Tibial nerve (tissue), 4 donors: ENCODE measurements around the gene DMXL2. TPM values are rescaled to one million over a fixed set of nuclear protein-coding genes. Genes with fewer than 3 reads are reported as not detected.

Experiments
- DNase-seq, 2 donors: peaks; one replicate each; pipeline ENCODE4 v3.0.0-alpha.2; 2019; ENCODE audit warnings: low spot score in 2 of 2
- H3K27ac ChIP-seq, 4 donors: fragments of 200-600 bp; sonication (generic) in 3 of 4; one replicate each; pipeline ENCODE4 v1.5.1; 2017 to 2019; ENCODE audit warnings: mild to moderate bottlenecking in 1 of 4
- H3K27me3 ChIP-seq, 2 donors: fragments of 200-600 bp; sonication (generic) in 1 of 2; one replicate each; pipeline versions ENCODE4 v1.5.1 to v1.6.0; 2017 to 2019
- H3K36me3 ChIP-seq, 3 donors: fragments of 200-600 bp; sonication (generic); one replicate each; pipeline ENCODE4 v1.5.1; 2018 to 2019
- H3K4me1 ChIP-seq, 4 donors: fragments of 200-600 bp; sonication (generic) in 3 of 4; one replicate each; pipeline ENCODE4 v1.5.1; 2017 to 2019
- H3K4me3 ChIP-seq, 4 donors: fragments of 200-600 bp; sonication (generic) in 3 of 4; one replicate each; pipeline ENCODE4 v1.5.1; 2017 to 2019; ENCODE audit warnings: mild to moderate bottlenecking in 1 of 4, moderate library complexity in 1 of 4
- H3K9me3 ChIP-seq, 4 donors: fragments of 200-600 bp; sonication (generic) in 3 of 4; one replicate each; pipeline ENCODE4 v1.5.1; 2017 to 2019
- EP300 ChIP-seq, 2 donors: sonication (generic); formaldehyde crosslinking; IDR thresholded peaks; one replicate each; pipeline ENCODE4 v1.6.1; 2017; ENCODE audit warnings: antibody characterized with exemption in 2 of 2, mild to moderate bottlenecking in 1 of 2
- POLR2A ChIP-seq, 2 donors: fragments of 450-650 bp; IDR thresholded peaks; one replicate each; pipeline ENCODE4 v1.6.1; 2017; ENCODE audit warnings: antibody characterized with exemption in 2 of 2, mild to moderate bottlenecking in 2 of 2, moderate library complexity in 2 of 2
- WGBS, 2 donors: methylation state at CpG; one replicate each; pipeline ENCODE4 v1.1.5; 2018; 5-methylcytosine and 5-hydroxymethylcytosine counted together
- total RNA-seq, 4 donors: library from RNA; depleted of rRNA; stranded (reverse); fragments of >200 nt; gene quantifications; one replicate each; pipeline ENCODE4 v1.1.0, GENCODE V29; 2016
- TF ChIP-seq, protein P1 (sequence below), 5 experiments: fragments of 200-600 bp in 3 of 5; fragments of 450-650 bp in 2 of 5; sonication (generic) in 3 of 5; IDR thresholded peaks; one replicate each; pipeline ENCODE4 v1.5.1; 2016 to 2019; ENCODE audit warnings: antibody characterized with exemption in 5 of 5, mild to moderate bottlenecking in 3 of 5, moderate library complexity in 2 of 5

Gene DMXL2
- total RNA-seq, 4 donors from 2014 or later = 43.7 to 49.6 (median 47.0) TPM

DNA sequence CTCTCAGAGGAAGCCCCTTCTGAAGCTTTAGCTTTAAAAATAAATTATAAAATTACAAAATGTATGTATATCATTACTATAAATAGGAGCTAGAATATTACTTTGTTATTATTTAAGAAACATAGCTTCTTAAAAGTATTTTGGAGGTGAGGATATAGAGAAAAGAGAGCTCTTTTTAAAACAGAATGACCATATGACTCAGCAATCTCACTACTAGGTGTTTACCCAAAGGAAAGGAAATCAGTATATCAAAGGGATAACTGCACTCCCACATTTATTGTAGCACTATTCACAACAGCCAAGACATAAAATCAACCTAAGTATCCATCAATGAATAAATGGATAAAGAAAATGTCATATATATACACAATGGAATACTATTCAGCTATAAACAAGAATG, 119.6 kb downstream of the DMXL2 start:
- no peaks in the 10 kb centered on the region for H3K4me1 ChIP-seq
- DNase-seq = no peak
- no peak for TF ChIP-seq POLR2A (IDR thresholded peaks at IDR 0.05)
- TF ChIP-seq, protein P1, sequence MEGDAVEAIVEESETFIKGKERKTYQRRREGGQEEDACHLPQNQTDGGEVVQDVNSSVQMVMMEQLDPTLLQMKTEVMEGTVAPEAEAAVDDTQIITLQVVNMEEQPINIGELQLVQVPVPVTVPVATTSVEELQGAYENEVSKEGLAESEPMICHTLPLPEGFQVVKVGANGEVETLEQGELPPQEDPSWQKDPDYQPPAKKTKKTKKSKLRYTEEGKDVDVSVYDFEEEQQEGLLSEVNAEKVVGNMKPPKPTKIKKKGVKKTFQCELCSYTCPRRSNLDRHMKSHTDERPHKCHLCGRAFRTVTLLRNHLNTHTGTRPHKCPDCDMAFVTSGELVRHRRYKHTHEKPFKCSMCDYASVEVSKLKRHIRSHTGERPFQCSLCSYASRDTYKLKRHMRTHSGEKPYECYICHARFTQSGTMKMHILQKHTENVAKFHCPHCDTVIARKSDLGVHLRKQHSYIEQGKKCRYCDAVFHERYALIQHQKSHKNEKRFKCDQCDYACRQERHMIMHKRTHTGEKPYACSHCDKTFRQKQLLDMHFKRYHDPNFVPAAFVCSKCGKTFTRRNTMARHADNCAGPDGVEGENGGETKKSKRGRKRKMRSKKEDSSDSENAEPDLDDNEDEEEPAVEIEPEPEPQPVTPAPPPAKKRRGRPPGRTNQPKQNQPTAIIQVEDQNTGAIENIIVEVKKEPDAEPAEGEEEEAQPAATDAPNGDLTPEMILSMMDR (IDR thresholded peaks at IDR 0.05) = no peak
- H3K9me3 ChIP-seq = no peaks in the 10 kb centered on the region
- H3K36me3 ChIP-seq = peaks cover 0 to 56% (median 0%) of the 10 kb centered on the region in 3 donors
- H3K27me3 ChIP-seq = no peaks in the 10 kb centered on the region
- no peak overlapping the region for H3K4me3 ChIP-seq
- H3K27ac ChIP-seq = no peak overlapping the region

- Histone ChIP-seq H3K4me3 (no peak overlapping the region), H3K36me3 (peaks cover 0 to 43% (median 0%) of the 10 kb centered on the region in 3 donors), H3K27me3 (no peaks in the 10 kb centered on the region), H3K27ac (no peak overlapping the region), H3K4me1 (no peaks in the 10 kb centered on the region), H3K9me3 (no peaks in the 10 kb centered on the region)
- TF ChIP-seq EP300 (IDR thresholded peaks at IDR 0.05) (no peak), POLR2A (IDR thresholded peaks at IDR 0.05) (no peak)
- TF ChIP-seq, protein P1 (IDR thresholded peaks at IDR 0.05) = peak in 2 of 5 experiments; percentile 29 to 31
- 78 to 80% methylated on average over 5 of the region's 5 CpGs for WGBS, 2 donors
- no peak for DNase-seq
Measured at GRCh38 chr15:51499379-51499976, 123.1 kb downstream of the DMXL2 start.

DNA sequence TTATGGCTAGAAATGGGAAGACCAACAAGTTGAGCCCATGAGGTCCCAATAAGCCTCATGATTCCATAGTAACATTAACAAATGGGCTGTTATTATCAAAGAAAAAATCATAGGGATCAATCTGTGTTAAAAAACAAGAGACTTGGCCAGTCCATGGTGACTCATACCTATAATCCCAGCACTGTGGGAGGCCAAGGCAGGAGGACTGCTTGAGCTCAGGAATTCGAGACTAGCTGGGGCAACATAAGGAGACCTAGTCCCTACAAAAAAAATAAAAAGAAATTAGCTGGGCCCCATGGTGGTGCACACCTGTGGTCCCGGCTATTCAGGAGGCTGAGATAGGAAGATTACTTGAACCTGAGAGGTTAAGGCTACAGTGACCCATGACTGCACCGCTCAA, 124.8 kb downstream of the DMXL2 start:
- H3K36me3 ChIP-seq = peaks cover 0 to 30% (median 0%) of the 10 kb centered on the region in 3 donors
- WGBS, 2 donors = 93 to 97% methylated on average over 3 of the region's 3 CpGs
- no peak for DNase-seq
- TF ChIP-seq, protein P1 (IDR thresholded peaks at IDR 0.05) = no peak
- no peak for TF ChIP-seq EP300 (IDR thresholded peaks at IDR 0.05)
- no peak for TF ChIP-seq POLR2A (IDR thresholded peaks at IDR 0.05)
- no peaks in the 10 kb centered on the region for H3K4me1 ChIP-seq
- H3K27ac ChIP-seq = no peak overlapping the region
- no peaks in the 10 kb centered on the region for H3K9me3 ChIP-seq
- H3K27me3 ChIP-seq = no peaks in the 10 kb centered on the region
- H3K4me3 ChIP-seq = no peak overlapping the region

DNA sequence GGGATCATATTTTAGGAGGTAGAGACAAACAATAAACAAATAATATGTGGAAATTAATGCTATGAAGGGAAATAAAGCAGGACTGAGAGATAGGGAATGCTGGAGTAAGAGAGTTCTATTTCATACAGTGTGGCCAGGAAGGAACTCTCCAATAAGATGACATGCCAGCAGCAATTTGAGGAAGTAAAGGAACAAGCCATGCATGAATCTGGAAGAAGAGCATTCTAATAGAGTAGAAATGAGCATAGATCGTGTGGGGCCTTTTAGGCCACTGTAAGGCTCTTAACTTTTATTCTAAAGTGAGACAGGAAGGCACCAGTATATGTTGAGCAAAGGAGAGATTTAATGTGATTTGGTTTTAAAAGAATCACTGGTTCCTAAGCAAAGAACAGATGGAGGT, 126.3 kb downstream of the DMXL2 start:
- H3K4me1 ChIP-seq = no peaks in the 10 kb centered on the region
- H3K9me3 ChIP-seq = no peaks in the 10 kb centered on the region
- H3K36me3 ChIP-seq = peaks cover 0 to 24% (median 0%) of the 10 kb centered on the region in 3 donors
- no peak overlapping the region for H3K27ac ChIP-seq
- 82 to 84% methylated on average over 1 of the region's 1 CpG for WGBS, 2 donors
- H3K27me3 ChIP-seq = no peaks in the 10 kb centered on the region
- H3K4me3 ChIP-seq = no peak overlapping the region
- TF ChIP-seq EP300 (IDR thresholded peaks at IDR 0.05) (no peak), POLR2A (IDR thresholded peaks at IDR 0.05) (no peak)
- TF ChIP-seq, protein P1 (IDR thresholded peaks at IDR 0.05) = no peak
- no peak for DNase-seq

DNA sequence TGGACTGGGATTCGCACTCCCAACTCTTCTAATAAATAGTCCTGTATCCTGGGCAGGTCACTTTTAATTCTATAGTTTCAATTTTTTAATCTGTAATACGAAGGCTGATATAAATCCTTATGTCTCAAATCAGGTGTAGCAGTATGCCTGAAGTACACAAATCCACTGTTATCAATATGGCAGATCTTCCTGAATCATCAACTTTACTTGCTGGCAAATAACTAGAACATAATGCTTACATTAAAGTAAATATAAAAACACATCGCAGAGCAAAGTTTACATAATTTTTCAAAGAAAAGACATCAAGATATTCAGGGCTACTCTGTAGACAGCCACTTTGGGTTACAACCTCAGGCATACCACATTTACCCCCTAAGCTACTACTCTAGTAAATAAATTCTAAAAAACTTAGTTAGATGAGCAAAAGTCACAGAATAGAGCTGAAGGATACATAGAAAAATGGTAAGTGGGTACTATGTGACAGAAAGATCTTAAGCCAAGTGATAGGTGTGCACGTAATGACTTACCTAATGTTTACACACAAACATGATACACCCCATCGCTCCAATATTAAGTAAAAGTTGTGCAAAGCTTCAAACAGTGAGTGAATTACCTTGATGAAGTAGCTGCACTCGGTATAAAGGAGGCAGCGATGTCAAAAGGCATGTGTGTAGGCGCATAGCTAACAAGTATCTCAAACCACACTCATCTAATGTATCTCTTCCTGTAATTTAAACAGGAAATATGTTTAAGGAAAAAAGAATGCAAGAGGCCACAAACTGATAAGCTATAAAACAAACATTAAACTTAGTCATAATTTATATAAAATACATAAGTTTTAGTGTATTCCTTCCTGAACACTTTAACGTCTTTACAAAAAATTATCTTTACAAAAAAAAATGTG, 127.9 kb downstream of the DMXL2 start:
- Histone ChIP-seq H3K9me3 (no peaks in the 10 kb centered on the region), H3K4me3 (no peak overlapping the region), H3K36me3 (peaks cover 0 to 35% (median 0%) of the 10 kb centered on the region in 3 donors), H3K27ac (no peak overlapping the region), H3K27me3 (no peaks in the 10 kb centered on the region), H3K4me1 (no peaks in the 10 kb centered on the region)
- WGBS, 2 donors = 89 to 93% methylated on average over 9 of the region's 9 CpGs
- TF ChIP-seq EP300 (IDR thresholded peaks at IDR 0.05) (no peak), POLR2A (IDR thresholded peaks at IDR 0.05) (no peak)
- TF ChIP-seq, protein P1 (IDR thresholded peaks at IDR 0.05) = no peak
- no peak for DNase-seq
